NCI-H2107 treated with DMSO at 0.1 percent for 48 hours (cell line): Measurements from ENCODE around the gene MSLN.
"Not testable (repeated sequence)": the region's sequence is repeated elsewhere in the genome, so short reads cannot be mapped to it uniquely, and the experiment has no call there.

ENCODE experiments used
- DNase-seq: peaks from one replicate; lab custom pipeline; 2025; ENCODE audit not compliant: unreplicated experiment; lab: John Stamatoyannopoulos, UW

Gene MSLN

DNA sequence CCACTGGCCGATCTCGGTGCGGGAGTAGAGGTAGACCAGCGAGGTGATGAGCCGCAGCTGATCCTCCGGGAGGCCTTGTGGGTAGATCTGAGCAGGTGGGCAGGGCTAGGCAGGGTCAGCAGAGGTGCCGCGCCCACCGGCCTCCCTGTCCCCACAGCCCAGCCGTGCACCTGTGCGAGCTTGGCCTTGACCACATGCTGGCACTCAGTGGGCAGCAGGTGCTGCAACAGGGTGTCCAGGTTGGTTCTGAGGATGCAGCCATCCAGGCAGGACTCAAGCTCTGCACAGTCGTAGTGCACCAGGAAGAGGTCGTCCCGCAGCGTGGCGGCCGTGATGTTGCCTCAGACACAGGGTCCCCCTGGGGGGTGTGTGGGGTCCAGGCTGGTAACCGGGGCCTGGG, 12.4 kb downstream of the MSLN start:
- no peak for DNase-seq

DNA sequence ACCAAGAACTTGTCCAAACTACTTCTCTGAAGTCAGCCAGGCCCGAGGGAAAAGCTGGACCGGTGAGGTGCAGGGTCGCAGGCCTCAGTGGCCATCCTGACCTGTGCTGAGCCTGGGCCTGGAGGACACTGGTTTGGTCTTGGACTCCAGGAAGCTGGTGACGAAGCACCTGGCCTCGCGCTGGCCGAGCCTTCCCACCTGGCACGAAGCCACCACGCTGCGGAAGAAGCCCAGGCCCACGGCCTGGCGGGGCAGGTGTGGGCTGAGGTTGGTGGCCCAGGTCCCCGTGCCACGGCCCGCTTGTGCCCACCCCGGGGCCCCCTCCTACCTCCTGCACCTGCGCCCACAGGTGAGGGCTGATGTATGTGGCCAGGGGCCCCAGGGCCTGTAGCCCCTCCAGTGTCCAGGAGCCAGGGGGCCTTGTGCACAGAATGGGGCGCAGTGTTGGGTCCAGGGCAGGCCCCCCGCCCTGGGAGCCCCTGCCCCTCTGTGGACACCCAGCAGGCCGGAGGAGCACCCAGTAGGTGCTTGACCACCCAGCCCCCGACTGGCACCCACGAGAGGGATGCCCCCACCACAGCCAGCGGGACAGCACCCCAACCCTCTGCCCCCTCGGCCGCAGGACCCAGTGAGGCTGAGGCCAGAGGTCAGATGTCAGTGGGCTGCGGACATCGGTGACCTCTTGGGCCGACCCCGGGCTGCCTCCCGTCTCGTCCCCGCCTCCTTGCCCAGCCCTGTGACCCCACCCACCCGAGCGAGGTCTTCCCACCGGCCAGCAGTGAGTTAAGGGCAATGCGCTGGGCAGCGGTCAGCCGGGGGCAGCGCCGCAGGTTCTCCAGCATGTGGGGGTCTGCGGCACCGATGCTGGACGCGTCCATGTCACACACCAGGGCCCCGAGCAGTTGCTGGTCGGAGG, 13.8 kb downstream of the MSLN start:
- DNase-seq = no peak

DNA sequence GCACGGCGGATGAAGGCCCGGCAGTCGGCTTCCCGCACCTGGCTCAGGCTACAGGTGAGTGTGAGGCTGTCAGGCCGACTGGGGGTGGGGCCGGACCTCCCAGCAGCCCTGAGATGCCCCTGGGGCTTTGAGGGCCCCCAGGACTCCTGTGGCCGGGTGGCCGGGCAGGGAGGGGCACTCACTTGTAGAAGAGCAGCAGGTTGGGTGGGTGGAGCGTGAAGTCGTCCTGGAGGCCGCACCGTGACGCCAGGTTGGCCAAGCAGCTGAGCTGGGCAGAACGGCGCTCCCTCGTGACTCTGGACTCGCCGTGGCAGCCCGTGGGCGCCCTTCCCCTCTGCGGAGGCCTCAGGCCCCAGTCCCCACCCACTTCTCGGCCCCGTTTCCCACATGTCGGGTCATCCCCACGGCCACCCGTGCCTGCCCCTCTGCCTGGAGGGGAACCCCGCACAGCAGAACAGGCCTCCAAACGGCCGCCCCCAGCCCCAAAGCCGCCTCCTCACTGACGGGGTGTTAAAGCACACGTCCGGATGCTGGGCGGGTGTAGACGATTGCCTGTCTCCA, 14.8 kb downstream of the MSLN start:
- DNase-seq = no peak

DNA sequence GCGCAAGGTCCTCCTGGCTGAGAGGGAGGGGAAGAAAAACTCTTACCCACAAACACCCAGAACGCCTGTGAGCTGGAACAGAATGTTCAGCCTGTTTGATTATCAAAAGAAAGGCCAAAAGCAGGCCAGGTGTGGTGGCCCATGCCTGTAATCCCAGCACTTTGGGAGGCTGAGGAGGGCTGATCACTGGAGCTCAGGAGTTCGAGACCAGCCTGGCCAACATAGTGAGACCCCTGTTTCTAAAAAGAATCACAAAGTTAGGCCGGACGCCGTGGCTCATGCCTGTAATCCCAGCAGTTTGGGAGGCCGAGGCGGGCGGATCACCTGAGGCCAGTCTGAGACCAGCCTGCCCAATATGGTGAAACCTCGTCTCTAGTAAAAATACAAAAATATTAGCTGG, 15.8 kb downstream of the MSLN start:
- DNase-seq = not testable (repeated sequence)

DNA sequence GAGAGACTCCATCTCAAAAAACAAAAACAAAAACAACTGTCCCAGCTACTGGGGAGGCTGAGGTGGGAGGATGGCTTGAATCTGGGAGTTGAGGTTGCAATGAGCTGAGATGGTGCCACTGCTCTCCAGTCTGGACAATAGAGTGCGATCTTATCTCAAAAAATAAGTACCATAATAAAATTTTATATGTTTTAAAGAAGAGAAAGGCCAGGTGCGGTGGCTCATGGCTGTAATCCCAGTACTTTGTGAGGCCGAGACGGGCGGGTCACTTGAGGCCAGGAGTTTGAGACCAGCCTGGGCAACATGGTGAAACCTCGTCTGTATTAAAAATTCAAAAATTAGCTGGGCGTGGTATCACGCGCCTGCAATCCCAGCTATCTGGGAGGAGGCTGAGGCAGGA, 16.3 kb downstream of the MSLN start:
- DNase-seq = no peak

DNA sequence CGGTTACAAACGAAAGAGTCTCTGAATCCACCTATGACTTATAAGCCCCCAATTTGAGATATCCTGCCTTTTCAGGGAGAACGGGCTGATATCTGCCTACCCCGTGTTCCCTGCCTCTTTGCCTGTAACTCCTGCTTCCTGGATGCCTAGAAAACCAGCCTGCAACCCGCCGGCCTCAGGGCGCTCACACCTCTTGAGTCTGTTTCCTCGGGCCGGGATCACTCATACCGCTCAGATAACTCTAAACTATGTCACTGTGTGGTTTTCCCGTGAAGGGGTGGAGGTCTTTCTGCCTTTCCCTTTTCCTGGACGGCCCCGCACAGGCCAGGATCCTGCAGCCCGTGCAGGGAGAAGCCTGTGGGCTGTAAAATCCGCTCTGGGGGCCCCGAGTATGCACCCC, 17.3 kb downstream of the MSLN start:
- DNase-seq = no peak

DNA sequence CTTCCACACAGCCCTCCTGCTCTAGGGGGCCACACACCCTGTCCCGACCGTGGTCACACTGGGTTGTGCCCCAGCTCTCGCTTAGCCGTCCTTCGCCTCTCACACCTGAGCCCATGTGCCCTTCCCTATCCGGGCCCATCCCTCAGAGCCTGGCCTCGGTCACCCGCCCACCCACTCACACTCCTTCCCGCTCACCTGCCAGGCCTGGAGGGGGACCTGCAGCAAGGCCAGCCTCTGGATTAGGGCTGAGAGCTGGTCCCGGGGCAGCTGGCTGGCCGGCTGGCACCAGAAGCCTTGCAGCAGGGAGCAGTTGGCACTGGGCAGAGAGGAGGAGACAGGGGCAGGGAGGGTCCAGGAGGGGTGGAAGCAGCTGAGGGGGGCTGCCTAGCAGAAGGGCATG, 17.9 kb downstream of the MSLN start:
- DNase-seq = no peak

DNA sequence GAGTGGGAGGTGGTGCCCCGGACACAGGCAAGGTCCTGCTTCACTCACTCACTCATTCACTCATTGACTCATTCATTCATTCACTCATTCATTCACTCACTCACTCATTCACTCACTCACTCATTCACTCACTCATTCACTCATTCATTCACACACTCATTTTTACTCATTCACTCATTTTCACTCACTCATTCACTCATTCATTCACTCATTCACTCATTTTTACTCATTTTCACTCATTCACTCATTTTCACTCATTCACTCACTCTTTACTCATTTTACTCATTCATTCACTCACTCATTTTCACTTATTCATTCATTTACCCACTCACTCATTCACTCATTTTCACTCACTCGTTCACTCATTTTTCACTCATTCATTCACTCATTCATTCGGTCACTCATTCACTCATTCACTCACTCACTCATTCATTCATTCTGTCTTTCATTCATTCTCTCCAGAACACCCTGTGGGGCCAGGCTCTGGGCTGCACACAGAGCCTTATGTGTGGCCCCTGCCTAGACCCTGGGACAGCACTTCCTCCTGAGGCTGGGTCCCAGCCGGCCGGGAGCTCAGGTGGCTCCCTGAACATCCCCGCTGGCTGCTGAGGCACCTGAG, 18.5 kb downstream of the MSLN start:
- DNase-seq = no peak

DNA sequence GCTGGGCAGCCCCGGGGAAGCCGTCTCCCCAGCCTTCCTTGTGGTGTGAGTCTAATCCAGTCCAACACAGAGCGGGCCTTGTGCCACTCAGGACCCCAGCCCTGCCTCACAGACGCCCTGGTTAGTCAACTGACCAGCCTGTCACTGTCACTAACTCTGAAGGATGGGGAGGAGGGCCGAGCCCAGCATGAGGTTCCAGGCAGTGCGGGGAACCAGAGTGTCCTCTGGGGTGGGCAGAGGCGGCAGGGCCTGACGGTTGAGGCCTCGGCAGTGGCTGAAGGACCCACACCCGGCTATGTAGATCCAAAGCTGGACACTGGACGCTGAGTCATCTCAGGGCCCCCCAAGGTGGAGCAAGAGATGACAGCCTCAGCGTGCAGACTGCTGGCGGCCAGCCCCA, 19.0 kb downstream of the MSLN start:
- DNase-seq = no peak

DNA sequence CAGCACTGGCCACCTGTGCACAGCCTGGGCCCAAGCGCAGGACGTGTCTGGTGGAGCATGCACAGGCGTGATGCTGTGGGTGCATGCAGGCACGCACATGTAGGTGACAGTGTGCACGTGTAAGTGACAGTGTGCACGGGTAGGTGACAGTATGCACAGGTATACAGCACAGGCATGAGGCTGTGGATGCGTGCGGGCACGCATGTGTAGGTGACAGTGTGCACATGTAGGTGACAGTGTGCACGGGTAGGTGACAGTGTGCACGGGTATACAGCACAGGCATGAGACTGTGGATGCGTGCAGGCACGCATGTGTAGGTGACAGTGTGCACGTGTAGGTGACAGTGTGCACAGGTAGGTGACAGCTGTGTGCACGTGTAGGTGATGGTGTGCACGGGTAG, 19.8 kb downstream of the MSLN start:
- DNase-seq = no peak

DNA sequence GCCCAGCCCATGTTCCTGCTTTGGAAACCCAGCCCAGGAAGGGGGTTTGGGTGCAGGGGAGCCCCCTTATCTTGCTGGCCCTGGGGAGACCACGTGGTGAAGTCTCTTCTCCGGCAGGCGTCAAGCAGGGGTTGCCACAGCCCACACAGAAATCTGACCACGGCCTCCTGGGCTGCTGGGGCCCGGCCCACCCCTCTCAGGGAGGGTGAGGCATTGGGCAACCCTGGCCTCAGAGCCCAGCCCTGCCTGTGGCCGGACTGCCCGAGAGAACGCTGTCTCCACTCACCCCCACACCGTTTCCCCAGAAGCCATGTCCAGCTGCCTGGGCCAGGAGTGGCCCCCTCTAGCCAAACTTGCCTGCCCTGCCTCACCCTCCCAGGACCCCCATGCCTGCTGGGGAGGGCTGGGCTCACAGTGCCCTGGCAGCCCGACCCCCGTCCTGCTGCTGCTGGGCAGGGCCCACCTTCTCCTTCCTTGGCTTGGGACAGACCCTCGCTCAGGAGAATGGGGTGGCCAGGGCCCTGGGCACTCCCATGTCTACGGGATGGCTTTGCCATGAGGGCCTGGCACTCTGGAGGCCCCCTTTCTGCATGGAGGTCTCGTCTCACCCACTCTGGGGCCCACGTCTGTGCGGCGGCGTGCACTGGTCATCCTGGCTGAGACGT, 20.9 kb downstream of the MSLN start:
- DNase-seq = no peak

DNA sequence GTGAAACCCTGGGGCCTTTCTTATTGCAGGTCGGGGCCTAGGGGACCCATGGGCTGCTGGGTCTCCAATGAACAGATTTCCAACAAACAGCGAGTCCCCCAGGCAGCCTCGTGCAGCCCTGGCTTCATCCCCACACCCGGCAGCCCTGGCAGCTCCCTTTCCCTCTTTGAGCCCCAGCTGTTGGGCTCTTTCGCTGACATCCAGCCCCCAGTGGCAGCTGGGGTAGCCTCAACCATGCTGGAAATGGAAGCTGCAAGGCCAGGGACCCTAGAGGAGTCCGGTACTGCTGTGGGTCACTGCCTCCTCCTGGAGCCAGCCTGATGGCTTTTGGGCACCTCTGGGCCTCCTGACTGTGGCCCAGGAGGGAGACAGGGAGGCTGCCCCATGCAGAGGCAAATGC, 21.7 kb downstream of the MSLN start:
- no peak for DNase-seq

DNA sequence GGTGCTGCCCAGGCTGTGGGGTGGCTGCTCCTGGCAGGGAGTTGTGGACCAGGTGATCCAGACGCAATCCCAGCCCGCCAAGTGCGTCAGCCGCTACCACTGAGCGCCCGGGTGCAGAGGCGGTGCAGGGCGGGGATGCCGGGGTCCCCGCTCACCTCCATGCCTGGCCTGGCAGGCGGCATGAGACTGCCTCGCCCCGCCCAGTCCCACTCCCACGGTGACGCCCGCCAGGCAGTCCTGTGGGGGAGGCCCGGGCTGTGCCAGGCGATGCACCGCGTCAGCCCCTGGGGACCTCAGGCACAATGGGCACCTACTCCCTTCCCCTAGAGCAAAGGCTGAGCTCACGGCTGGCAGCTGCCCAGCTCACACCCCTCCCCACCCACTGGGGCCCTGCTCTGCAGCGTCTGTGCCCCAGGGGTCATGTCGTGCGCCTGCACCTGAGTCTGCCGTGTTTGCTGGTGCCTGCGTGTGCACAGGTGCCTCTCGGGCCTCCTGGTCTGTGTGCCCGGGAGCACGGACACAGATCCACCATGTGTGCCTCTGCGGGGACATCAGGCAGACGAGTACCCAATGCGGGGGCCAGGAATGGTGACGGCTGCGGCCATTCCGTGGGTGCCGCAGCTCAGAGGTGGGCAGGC, 22.4 kb downstream of the MSLN start:
- peak; percentile 86 for DNase-seq

DNA sequence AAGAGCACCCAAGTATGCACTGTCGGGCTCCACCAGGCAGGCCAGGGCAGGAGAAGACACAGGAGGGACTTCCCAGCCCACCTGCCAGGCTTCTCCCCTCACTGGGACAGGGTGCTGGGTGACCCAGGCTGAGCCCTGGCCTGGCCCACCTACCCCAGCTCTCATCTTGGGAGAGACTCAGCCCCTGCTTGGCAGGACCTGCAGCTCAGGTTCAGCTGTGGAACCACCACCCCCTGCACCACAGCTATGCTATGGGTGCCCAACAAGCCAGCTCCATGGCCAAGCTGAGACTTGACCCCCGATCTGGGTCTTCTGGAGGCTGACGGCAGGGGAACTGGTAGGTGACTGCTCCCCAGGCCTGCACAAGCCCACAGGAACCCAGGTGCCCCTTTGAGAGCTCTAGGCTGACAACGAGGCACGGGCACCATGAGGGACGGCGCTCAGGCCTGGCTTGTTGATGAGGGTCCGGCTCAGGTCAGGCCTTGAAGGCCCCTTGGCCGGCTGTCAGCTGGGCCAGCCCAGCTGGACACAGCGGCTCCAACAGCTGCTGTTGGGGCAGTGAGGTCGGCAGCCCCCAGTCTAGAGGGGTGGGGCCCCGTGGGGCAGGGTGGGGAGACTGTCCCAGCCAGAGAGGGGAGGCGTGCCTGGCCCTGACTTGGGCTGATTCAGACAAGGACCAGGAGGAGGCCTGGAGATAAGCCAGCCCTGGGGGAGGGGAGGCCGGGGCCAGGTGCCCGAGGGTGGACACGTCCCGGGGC, 23.0 kb downstream of the MSLN start:
- DNase-seq = no peak

DNA sequence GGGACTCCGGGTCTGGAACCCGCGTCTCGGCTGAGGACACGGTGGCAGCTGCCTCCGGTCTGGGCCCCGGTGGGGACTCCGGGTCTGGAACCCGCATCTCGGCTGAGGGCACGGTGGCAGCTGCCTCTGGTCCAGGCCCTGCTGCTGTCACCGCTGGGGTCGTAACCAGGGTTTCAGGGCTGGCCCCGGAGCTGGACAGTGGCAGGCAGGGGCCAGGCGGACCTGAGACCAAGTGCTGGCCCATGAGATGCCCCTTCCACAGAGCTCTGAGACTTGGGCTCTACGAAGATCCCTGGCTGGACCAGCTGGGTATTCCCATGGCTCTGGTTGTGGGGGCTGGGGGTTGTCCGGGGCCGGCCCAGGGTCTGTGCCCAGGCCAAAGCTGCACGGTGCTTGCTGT, 23.9 kb downstream of the MSLN start:
- DNase-seq = no peak

DNA sequence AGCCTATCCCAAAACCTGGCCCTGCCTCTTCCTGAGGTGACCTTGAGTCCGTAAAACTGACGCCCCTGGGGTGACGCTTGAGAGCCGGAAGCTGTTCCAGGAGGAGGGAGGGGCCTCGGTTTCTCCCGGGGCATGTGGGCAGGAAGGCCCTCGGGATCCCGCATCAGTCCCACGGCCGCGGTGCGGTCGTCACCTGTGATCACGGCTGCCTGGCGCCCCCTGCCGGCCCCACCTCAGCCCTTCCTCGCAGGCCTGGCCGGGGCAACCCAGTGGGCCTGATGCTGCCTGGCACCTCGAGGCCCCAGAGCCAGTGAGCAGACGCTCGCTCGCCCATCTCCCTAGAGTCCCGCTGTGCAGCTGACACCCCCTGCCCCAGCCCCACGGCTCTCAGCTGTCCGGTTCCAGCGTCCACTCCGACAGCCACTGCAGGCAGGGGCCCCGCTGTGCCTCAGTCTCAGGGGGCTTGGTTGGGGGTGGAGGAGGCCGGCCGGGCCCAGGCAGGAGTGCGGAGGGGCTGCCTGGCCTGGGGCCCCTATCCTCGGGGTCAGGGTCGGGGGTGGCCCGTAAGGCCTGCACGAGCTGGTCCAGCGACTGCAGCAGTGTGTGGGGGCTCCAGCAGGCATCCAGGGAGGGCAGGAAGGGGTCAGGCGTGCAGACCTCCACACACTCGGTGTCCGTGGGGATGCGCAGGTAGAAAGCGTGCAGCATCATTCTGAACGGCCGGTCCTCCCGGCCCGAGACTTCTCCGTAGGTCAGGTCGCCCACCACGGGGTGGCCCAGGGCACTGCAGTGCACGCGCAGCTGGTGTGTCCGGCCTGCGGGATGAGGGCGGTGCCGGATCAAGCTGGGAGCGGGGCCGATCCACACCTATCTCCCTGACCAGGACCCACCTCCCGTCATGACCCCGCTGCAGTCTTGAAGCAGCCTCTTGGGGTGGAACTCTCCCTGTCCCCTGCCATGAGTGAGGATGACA, 25.3 kb downstream of the MSLN start:
- no peak for DNase-seq

DNA sequence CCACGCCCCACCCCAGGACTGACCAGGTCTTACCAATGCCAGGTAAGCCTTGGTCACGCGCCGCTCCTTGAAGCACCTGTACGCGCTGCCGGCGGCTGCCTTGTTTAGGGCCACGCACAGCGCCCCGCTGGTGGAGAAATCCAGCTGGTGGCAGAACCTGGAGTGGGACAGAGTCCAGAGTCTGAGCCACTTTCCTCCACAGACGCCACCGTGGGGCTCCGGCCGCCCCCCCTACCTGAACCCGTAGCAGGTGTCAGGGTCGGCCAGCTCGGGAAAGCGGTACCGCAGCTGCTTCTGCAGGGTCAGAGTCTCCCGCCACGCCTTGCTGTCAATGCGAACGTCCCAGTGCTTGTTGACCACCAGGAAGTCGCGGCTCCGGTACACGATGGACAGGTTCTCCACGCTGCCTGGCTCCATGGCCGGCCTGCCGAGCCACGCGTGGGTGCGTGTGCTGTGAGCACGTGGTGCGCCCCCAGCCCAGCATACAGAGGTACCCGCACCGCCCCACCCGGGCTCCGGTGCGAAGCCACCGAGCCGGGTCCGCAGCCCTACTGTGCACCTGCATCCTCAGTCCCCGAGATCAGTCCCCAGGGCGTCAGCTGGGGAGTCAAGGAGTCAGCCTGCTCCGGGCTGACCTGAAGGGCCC, 26.9 kb downstream of the MSLN start:
- no peak for DNase-seq

DNA sequence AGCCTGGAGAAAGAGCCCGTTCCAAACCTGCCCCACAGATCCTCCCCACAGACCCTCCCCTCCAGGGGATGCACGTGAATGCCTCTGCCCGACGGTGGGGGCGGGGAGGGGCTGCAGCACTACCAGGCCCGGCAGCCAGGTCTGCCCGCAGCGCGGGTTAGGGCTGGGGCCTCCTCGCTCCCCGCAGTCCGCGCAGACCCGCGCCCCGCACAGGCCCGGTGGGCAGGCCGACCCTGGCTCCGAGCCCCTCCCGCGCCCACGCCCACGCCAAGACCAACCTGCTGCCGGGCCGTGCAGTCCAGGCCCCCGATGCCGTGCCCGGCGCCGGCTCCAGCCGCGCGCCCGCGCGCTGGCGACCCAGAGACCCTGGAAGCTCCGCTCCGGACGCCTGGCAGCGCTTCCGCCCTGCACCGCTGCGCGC, 27.5 kb downstream of the MSLN start, which contains the start of gene RPUSD1:
Gene RPUSD1 (minus strand): TSS at position 404 of the 421 bp plus-strand sequence. CDS start 644 bp downstream, outside the sequence.
- DNase-seq = no peak
